NCI-H226 (cell line): ENCODE results near the gene CXCR5.

Experiments
- DNase-seq: peaks from one replicate; pipeline ENCODE4 v3.0.0-alpha.2; 2015

Gene CXCR5

GRCh38 chr11:118899706-118900360 is 16.1 kb downstream of the CXCR5 start:
- DNase-seq, result no peak

- DNase-seq, result no peak
Measured at GRCh38 chr11:118900535-118901384, 17.1 kb downstream of the CXCR5 start.

GRCh38 chr11:118901494-118902335 is 18.0 kb downstream of the CXCR5 start:
- no peak for DNase-seq

- no peak for DNase-seq
Measured at GRCh38 chr11:118902336-118903203, 18.9 kb downstream of the CXCR5 start.

- DNase-seq, result no peak
Measured at GRCh38 chr11:118903204-118904015, 19.7 kb downstream of the CXCR5 start.

- DNase-seq, result peak; percentile 45
Measured at GRCh38 chr11:118907051-118908042, 23.7 kb downstream of the CXCR5 start.

- DNase-seq, result no peak
Measured at GRCh38 chr11:118908264-118908663, 24.6 kb downstream of the CXCR5 start.

- peak; percentile 67 for DNase-seq
Measured at GRCh38 chr11:118908901-118909618, 25.4 kb downstream of the CXCR5 start.

- no peak for DNase-seq
Measured at GRCh38 chr11:118909619-118910308, 26.1 kb downstream of the CXCR5 start.

- DNase-seq, result peak; percentile 88
Measured at GRCh38 chr11:118910309-118911112, 26.8 kb downstream of the CXCR5 start.

- peak; percentile 82 for DNase-seq
Measured at GRCh38 chr11:118911113-118911879, 27.6 kb downstream of the CXCR5 start.

GRCh38 chr11:118911880-118912741 is 28.4 kb downstream of the CXCR5 start:
- DNase-seq, result peak; percentile 95

- DNase-seq, result peak; percentile 57
Measured at GRCh38 chr11:118912742-118913410, 29.2 kb downstream of the CXCR5 start.

- DNase-seq, result peak; percentile 62
Measured at GRCh38 chr11:118913411-118914125, 29.9 kb downstream of the CXCR5 start.
